ENCODE measurements around the gene ARL16.

The ARL16 gene

DNA sequence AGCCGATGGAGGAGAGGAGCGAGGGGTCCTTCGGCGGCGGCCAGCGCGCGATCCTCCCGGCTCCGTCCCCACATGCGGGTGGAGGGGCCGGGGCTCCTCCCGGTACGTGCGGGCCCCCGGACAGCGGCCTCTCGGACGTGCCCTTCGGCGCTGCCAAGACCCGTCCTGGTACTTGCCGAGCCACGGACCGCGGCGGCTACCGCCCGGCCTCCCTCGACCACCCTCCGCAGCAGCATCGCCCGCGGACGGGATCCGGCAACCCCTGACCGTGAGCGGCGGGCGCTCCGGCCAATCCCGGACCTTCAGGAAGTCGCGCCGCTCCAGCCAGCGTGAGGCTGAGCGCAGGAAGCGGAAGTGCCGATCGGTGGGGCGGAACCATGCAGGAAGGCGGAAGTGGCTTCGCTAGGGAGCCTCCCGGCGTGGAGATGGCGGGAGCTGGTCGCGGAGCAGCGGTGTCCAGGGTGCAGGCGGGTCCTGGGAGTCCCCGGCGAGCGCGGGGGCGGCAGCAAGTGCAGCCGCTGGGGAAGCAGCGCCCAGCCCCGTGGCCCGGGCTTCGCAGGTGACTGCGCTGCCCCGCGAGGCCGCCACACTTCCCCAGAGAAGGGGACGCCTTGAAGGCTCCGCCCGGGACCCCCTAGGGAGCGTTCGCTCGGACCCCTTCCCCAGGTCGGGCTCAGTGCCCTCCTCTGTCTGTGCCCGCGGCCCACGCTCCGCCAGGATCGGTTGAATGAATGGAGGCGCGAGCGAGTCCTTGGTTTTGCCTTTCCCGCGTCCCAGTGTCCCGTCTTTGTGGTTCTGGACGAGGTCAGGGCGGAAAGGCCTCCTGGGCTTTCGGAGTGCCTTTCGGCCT, 17.0 kb downstream of the ARL16 start, which contains the start of the genes CCDC137 and OXLD1:
CCDC137 (plus strand) TSS at position 396 of the 850 bp plus-strand sequence; CDS start at position 426, 30 bp downstream.
OXLD1 (minus strand) TSS at position 264 of the 850 bp plus-strand sequence; CDS start at position 236, 28 bp downstream.
- DNase-seq, result peak; percentile 85

DNA sequence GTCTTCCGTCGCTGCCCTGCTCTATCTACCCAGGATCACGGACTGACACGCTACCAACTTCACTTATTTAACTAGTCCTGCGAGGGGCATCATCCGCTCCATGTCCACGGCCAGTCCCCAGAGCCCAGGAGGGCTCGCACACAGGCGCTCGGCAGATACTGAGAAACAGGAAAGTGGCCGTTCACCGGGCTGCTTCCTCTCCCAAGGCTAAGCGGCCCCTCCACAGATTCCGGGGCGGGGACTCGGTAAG, 17.6 kb downstream of the ARL16 start:
- DNase-seq, result no peak

DNA sequence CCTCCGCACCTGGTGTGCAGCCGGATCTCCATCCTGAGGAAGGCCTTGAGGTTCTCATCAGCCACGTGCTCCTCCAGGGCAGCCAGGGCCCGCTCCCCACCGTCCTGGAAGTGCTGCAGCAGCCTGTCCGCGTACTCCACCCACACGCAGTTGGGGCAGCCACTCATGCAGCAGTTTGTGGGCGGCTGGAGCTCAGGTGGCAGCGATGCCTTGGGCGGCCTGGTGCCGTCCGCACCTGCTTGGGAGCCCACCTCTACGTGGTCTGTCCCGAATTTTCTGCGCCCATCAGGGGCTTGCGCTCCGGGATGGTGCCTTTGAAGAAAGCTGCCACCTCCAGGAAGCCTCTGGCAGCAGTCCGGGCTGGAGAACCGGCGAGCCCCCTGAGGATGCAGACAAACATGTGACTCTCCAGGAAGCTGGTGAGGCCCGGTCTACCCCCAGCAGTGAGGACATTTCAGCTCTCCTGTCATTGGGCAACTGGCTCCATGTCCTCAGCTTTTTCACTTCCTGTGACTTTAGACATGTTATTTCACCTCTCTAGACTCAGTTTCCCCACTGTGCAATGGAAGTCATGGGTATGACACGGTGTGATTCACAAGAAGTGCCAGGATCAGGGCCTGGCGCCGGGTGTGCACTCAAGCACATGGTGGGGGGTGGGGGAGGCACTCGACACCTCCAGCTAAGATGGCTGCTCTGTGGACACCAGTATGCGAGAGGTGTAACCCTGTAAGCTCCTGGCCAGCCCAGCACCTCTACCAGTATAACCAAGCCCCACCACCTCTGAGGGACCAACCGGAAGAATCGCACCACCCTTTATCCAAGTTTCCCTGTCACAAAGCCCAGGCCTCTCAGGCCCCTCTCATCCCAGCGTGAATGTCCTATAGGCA, 18.1 kb downstream of the ARL16 start:
- no peak for DNase-seq

DNA sequence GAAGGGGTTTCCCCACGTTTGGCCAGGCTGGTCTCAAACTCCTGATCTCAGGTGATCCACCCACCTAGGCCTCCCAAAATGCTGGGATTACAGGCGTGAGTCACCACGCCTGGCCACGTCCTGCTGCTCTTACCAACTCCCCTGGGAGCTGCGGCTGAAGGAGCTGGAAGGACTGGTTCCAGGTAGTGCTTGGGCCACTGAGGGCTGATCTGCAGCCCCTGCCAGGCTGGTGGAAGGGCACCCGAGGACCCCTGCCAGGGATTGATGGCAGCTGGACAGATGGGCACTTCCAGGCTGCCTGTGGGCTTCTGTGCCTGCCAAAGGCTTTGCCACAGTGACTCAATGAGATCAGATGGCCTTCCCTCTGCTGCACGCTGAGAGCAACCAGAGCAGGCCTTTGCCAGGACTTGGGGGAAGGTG, 19.5 kb downstream of the ARL16 start:
- DNase-seq, result no peak

- DNase-seq, result no peak
Measured at GRCh38 chr17:81662002-81662401, 21.6 kb downstream of the ARL16 start.

DNA sequence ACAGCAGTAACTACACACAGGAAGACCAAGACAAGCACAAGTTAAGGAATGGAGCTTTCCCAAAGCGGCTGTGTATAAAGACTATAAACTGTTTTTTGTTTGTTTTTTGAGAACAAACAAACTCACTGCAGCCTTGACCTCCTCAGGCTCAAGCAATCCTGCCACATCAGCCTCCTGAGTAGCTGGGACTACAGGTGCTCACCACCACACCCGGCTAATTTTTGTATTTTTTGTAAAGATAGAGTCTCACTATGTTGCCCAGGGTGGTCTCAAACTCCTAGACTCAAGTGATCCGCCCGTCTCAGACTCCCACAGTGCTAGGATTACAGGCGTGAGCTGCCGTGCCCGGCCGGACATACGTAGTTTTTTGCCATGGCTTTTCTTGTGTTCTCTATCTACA, 23.2 kb downstream of the ARL16 start:
- no peak for DNase-seq

- no peak for DNase-seq
Measured at GRCh38 chr17:81659038-81659437, 24.6 kb downstream of the ARL16 start.

DNA sequence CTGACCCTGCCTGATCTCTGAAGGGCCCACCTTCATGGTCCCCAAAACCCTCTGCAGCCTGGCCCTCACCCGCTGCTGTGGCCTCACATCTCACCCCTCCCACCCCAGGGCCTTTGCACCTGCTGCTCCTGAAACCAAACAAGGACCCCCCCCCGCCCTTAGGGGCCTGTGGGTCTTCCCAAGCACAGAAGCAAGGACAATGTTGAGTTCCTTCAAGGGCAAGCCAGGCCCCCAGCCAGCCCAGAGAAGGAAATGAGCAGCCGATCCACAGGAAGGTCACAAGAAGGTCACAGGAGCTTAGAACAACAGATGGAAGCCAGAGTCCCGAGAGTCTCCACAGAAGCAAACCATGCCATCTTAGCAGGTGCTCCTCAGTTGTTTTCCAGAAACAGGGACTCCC, 26.8 kb downstream of the ARL16 start:
- no peak for DNase-seq

DNA sequence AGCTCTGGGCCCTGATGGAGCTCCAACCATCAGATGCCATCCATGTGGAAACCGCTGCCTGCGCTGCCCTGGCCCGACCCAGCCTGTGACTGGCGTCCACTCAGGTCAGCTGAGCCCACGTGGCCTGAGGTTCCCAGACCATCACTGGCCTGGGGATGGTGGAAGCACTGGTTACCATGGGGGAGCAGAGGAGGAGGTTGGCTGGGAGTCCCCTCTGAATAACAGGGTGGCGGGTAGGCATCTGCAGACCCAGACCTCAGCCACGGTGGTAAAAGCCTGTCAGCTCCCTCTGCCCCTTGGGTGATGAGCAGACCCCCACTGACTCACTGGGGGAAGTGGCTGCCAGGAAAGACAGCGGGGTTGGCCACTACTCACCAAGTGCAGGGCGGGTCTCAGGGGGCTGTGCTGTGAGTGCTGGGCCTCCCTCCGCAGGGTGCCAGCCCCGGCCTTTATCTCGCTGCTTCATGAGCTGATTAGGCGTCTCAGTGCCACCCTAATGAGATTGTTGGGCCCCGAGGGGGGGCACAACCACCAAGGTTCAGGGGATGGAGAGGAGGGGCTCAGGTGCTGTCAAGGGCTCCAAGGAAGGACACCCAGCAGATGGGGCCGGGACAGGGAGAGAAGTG, 27.4 kb downstream of the ARL16 start, which contains the start of gene PDE6G:
PDE6G (minus strand) TSS at position 425 of the 626 bp plus-strand sequence. CDS start 3,237 bp downstream, outside the sequence.
- no peak for DNase-seq

DNA sequence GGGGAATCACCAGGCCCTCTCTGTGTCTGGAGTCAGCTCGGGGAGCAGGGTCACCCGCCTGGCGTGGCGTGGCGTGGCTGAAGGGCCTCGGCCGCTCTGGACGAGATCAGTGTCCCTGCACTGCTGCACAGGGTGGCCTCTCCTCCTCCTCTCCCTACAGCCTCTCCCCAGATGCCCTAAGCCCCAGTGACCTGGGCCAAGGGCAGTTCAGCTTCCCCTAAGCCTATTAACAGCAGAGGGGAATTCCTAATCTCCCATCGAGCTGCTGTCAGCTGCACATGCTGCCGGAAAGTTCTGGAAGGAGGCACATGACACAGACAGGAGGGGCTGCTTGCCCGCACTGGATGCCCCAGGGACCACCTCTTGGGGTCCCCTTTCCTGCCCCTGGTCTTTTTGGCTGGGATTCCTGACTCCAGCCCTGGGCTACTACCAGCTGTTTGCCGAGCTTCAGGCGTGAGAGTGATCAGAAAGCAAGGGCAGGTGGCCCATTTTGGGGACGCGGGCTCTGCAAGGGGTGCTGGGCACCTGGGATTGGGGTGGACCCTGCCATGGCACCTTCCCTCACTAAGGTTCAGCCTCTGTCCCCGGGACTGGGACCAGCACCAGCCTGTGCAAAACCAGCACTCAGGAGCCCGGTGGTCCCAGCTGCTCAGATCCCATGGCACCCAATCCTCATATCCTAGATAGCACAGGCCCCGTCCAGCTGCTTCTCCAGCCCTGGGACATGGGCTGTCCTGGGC, 28.0 kb downstream of the ARL16 start:
- no peak for DNase-seq

GRCh38 chr17:81652906-81653771, 30.5 kb downstream of the ARL16 start:
- no peak for DNase-seq

DNA sequence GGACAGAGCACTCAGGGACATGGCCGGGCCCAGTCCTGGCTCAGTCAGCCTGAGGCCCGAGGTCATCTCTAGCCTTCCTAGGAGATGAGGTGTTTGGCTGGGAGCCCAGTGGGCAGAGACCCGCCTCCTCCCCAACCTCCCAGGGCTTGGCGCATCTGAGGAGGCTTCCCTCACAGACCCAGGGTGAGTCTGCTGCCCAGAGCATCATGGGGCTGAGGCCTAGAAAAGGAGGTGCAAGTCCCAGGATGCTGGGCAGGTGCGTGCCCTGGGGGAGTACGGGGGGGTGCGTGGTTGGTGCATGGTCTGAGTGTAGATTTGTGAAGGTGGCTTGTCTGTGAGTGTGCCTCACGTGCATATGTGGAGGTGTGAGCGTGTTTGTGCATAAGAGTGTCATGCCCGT, 31.9 kb downstream of the ARL16 start:
- no peak for DNase-seq

- no peak for DNase-seq
Measured at GRCh38 chr17:81650951-81651350, 32.6 kb downstream of the ARL16 start.

- DNase-seq, result no peak
Measured at GRCh38 chr17:81648707-81649085, 34.9 kb downstream of the ARL16 start.

GRCh38 chr17:81648013-81648706, 35.4 kb downstream of the ARL16 start:
- DNase-seq, result no peak

DNA sequence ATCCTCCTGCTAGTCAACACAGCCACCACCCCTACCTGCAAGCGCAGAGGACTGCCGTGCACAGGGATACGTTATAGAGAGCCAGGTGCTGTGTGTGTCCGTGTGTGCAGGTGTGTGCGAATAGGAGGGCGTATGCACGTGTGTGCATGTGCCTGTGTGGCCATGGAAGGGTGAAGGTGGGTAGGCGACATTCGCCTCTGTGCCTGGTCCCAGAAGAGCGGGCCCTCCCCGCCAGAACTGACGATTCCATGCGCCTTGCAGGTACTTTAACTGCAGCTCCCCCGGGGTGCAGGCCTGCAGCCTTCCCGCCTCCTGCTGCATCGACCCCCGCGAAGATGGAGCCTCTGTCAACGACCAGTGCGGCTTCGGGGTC, 36.0 kb downstream of the ARL16 start:
- no peak for DNase-seq

DNA sequence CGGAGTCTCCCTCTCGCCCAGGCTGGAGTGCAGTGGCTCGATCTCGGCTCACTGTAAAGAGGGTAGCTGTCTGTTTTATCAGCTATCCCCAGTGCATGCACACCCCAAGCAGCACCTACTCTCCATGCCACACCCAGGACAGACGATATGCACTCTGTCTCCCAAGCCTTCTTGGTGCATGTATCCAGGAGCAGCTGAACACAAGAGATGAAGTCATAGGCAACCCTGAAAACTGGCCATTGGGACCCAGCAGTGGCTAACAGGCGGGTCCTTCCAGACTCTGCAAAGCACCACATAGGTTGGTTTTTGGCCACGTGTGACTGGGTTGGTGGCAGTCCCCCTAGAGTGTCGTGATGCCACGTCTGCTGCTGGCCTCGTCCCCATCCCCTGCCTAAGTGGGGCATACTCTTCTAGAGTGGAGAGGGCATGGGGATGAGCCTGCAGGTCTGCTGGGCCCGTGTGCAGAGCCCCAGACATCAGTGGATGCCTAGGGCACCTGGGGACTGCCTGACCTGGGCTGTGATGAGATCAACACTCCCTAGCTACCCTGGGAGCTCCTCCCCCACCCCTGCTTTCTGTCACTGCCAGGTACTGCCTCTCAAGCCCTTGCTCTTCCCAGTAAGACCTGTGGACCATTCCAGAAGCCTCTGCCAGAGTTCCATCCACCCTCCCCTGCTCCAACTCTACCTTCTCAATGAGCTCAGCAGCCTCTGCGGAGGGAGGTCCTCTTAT, 36.6 kb downstream of the ARL16 start:
- DNase-seq, result no peak

DNA sequence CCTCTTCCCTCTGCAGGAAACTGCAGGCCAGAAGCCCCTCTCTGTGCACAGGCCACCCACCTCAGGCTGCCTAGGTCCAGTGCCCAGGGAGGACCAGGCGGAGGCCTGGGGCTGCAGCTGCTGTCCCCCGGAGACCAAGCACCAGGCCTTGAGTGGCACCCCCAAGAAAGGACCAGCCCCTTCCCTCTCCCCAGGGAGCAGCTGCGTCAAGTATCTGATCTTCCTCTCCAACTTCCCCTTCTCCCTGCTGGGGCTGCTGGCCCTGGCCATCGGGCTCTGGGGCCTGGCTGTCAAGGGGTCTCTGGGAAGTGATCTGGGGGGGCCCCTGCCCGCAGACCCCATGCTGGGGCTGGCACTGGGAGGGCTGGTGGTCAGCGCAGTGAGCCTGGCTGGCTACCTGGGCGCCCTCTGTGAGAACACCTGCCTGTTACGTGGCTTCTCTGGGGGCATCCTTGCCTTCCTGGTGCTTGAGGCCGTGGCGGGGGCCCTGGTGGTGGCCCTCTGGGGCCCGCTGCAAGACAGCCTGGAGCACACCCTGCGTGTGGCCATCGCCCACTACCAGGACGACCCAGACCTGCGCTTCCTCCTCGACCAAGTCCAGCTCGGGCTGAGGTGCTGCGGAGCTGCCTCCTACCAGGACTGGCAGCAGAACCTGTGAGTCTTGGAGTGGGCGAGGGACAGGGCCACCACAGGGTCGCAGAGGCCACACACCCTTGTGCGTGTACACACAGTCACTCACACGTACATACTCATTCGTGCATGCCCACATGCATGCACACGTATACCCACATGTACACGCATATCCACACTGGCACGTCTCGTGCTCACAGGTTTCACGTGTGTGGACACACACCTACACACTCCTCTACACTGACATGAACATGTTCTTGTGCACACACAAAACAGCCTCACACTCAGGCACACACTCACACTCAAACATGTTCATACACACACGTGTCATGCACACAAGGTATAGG, 38.3 kb downstream of the ARL16 start:
- no peak for DNase-seq

DNA sequence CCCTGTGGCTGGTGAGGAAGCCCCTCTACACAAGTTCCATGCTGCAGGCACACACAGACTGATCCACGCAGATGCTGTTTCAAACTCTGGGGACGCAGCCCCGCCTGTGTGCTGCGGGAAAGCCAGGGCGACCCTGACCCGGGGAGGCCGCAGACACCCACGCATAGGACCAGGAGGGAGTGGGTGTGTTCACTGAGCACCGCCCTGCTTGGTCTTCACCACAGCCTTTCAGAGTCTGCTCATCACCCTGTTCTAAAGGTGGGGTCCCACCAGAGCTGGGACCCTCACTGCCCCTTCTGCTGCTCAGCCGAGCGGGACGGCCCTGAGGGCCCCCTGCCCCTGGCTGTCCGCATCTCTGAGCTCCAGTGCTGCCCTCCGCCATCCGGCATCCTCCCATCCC, 39.1 kb downstream of the ARL16 start:
- DNase-seq, result no peak

Data from NCI-H1105 (cell line).